Skin of body (tissue), 2 donors: ENCODE data around the gene MGAT5. TPM values are rescaled to one million over a fixed set of nuclear protein-coding genes. Genes with fewer than 3 reads are reported as not detected.
"Not testable (repeated sequence)": the region's sequence is repeated elsewhere in the genome, so short reads cannot be mapped to it uniquely, and the experiment has no call there.

Experiments
- DNase-seq: peaks from one replicate; lab custom pipeline; 2025; lab: John Stamatoyannopoulos, UW
- total RNA-seq: library from RNA; depleted of rRNA; stranded (reverse); fragments of >200 nt; gene quantifications from one replicate; pipeline ENCODE4 v1.2.3, GENCODE V29; 2014

The MGAT5 gene
- total RNA-seq, 1 donor from 2014 or later = 34.1 TPM

- DNase-seq = no peak
Measured at GRCh38 chr2:134462791-134463698, 209.2 kb downstream of the MGAT5 start.

DNA sequence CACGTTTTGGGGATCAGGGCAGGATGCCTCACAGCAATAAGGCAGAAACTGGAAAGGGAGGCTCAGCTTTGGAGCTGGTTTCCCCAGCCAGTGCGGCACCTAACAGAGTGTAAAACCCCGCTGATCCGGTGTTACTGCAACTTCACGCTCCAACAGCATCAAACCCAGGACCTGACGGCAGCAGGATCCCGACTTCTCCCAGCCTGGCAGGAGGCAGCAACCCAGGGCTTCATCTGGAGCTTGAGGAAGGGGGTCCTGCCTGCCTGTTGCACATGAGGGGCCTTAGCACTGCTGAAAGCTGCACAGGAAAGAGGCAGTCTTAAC, 209.8 kb downstream of the MGAT5 start:
- DNase-seq = no peak

- no peak for DNase-seq
Measured at GRCh38 chr2:134465228-134466105, 211.6 kb downstream of the MGAT5 start.

DNA sequence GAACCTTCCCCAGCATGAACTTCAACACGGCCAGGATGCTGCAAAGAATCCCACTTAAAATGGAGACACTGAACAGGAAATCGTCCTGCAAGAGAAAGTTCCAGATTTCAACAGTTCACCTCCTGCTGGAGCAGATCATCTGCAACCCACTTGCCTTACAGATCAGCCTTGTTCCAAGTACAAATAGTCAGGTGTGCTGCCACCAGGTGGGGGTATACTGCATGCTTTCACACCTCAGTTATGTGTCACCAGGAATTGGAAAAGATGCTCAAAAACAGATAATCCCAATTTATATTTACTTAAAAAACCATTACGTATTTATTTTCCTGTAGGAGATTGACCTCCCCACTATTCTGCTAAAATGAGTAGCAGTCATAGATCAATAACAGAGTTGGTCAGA, 212.3 kb downstream of the MGAT5 start:
- DNase-seq = no peak

DNA sequence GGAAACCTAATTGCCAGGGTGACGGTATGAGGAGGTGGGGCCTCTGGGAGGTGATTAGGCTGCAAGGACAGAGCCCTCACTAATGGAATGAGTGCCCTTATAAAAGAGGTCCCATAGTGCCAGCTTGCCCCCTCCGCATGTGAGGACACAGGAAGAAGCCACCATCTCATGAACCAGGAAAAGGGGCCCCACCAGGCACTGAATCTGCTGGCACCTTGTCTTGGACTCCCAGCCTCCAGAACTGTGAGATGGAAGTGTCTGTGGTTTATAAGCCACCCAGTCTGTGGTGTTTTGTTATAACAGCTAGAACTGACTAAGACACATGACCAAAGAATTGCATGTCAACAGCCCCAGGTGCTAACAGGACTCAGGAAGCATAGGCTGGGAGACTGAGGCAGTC, 214.3 kb downstream of the MGAT5 start:
- DNase-seq = no peak

DNA sequence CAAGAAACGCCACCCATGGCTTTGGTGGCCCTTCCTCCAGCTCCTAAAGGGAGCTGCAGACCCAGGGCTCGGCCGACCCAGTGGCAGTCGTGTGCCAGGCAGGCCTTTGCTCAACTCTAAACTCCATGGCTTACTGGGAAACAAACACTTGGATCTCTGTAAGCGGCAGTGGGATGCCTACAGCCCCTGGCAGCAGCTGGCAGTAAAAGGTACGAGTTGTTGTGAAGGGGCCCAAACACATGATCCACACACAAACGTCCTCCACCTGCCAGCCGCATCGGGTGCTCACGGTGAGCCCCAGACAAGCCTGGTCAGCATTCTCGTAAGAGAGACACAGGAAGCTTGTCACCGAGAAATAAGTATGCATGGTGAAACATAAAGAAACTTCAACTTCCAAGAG, 214.9 kb downstream of the MGAT5 start:
- DNase-seq = no peak

GRCh38 chr2:134469516-134470115, 215.7 kb downstream of the MGAT5 start:
- DNase-seq = no peak

- DNase-seq = no peak
Measured at GRCh38 chr2:134470561-134471168, 216.8 kb downstream of the MGAT5 start.

GRCh38 chr2:134476982-134477381, 223.1 kb downstream of the MGAT5 start:
- DNase-seq = not testable (repeated sequence)

GRCh38 chr2:134479696-134480330, 225.9 kb downstream of the MGAT5 start:
- DNase-seq = no peak

GRCh38 chr2:134482131-134482723, 228.4 kb downstream of the MGAT5 start:
- DNase-seq = no peak

DNA sequence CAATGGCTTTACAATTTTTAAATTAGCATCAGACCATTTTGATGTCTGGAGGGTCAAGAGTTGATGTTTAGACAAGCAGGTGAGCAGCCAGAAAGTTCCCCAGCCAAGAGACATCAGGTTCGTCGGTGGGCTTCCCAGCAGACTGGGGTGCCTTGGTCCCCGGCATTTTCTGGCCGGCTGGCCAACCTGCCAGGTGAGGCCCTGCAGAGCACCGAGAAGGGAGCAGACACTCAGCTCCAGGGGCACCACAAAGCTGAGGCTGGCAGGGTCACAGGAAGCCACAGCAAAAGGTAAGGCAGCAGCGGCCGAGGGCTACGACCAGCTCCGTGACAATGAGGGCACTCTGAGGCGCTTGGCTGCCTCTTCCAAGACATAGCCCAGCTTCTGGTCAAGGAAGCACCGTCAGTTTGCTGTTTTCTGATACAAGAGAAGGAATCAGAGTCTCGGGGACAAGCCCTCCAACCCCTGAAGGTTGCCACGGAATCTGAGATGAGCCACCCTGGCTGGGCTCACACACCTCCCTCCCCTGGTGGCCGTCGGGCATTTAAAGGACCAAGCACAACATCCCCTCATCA, 229.0 kb downstream of the MGAT5 start:
- DNase-seq = no peak

GRCh38 chr2:134489732-134490384, 236.0 kb downstream of the MGAT5 start:
- DNase-seq = no peak

DNA sequence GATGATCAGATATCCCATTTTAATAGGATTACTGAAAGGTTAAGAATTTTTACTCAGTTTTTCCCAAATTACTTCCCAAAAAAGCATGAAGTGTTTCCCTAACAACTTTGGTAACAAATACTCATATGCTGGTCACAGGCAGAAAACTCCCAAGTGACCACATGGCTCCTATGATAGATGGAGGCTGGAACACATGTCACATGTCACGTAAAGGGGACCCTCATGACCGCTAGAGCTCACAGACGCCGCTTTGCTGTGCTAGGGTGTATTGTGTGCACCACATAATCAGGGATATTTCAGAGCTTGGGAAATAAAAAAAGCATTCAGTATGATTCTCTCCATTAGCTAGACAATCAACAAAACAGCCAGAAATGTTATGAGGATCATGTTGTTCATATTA, 236.7 kb downstream of the MGAT5 start:
- DNase-seq = no peak

GRCh38 chr2:134491022-134491421, 237.2 kb downstream of the MGAT5 start:
- no peak for DNase-seq

DNA sequence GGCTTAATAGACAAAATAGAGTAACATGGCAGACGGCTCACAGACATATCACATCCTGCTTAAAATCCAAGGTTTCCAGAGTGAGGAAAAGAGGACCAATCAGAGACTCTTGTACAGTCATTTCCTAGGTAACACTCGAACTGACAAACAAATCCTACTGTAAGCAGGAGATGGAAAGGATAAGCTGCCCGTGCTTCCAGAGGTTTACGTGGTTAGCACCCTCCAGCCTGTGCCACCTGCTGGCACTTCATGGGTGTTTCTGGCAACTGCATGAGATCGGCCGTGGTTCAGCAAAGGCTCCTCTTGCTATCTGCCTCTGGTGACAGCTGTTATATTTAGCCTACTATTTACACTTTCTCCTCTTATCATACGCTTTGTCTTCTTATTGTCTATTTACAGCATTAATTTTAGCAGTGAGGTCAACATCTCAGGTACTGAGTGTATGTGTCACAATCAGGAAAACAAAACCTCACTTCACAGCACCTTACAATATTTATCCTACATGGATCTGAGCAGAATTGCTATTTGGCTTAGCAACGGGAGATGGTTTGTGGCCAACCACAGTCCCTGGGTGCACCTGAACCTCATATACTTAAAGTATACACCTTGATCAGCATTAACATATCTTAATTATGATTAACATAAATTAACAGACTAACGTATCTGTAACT, 238.0 kb downstream of the MGAT5 start:
- no peak for DNase-seq

GRCh38 chr2:134493797-134494196, 239.9 kb downstream of the MGAT5 start:
- DNase-seq = no peak

DNA sequence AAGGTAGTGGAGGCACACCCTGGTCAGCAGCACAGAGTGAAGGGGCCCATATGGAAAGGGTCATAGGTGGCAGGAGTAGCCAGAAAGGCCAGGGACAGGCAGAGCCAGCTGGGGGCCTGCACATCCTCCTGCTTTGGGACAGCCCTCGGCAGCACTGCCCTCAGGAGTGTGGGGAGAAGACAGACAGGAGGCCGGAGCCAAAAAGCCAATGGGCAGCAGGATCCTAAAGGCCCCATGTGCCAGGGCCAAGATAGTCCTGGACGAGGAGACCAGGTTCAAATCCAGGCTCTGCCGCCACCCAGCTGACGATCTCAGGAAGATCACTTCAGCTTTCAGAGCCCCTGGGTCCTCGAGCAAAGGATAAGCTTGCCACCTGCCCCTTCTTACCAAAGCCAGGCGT, 244.8 kb downstream of the MGAT5 start:
- no peak for DNase-seq

GRCh38 chr2:134499307-134499926, 245.5 kb downstream of the MGAT5 start:
- no peak for DNase-seq
